DND-41 (cell line): ENCODE measurements around the gene ARV1.

ENCODE experiments used
- ATAC-seq: fragments of 200-7000 bp; cut with Tn5 transposase; 3 replicates; pipeline ENCODE4 v1.9.1; 2021; ENCODE audit warnings: low read depth; ENCODE audit not compliant: insufficient read depth
- DNase-seq: peaks from one replicate; pipeline ENCODE4 v3.0.0-alpha.2; 2020
- H2AFZ ChIP-seq: 2 replicates; pipeline ENCODE4 v1.6.0; 2012; ENCODE audit warnings: low read depth, low read length
- H3K27ac ChIP-seq: 2 replicates; pipeline ENCODE4 v1.5.1; 2012; ENCODE audit warnings: low read length, inconsistent platforms
- H3K27me3 ChIP-seq: fragments of 200-600 bp; sonication (generic); 2 replicates; pipeline ENCODE4 v1.6.0; 2012; ENCODE audit warnings: low read length, mild to moderate bottlenecking, inconsistent platforms; ENCODE audit not compliant: insufficient read depth, poor library complexity
- H3K36me3 ChIP-seq: 2 replicates; pipeline ENCODE4 v1.5.1; 2012; ENCODE audit warnings: low read length, inconsistent platforms; ENCODE audit not compliant: insufficient read depth
- H3K4me1 ChIP-seq: 2 replicates; pipeline ENCODE4 v1.5.1; 2012; ENCODE audit warnings: mild to moderate bottlenecking, low read length; ENCODE audit not compliant: insufficient read depth
- H3K4me2 ChIP-seq: 2 replicates; pipeline ENCODE4 v1.6.0; 2012; ENCODE audit warnings: mild to moderate bottlenecking, moderate library complexity, low read length, inconsistent platforms; ENCODE audit not compliant: insufficient read depth
- H3K4me3 ChIP-seq, 2 experiments: fragments of 200-600 bp in 1 of 2; shearing (Covaris generic) in 1 of 2; 2 replicates each; pipeline ENCODE4 v1.5.1; 2012 to 2016; ENCODE audit warnings: inconsistent platforms in 2 of 2, low read length in 2 of 2, mild to moderate bottlenecking in 2 of 2, low read depth in 1 of 2, moderate library complexity in 1 of 2
- H3K79me2 ChIP-seq: 2 replicates; pipeline ENCODE4 v1.6.0; 2012; ENCODE audit warnings: low read length, inconsistent platforms; ENCODE audit not compliant: insufficient read depth
- H3K9ac ChIP-seq: 2 replicates; pipeline ENCODE4 v1.6.0; 2012; ENCODE audit warnings: low read depth, mild to moderate bottlenecking, inconsistent platforms, low read length, moderate library complexity
- H3K9me3 ChIP-seq: 2 replicates; pipeline ENCODE4 v1.5.1; 2012; ENCODE audit warnings: low read length, moderate library complexity, mild to moderate bottlenecking, inconsistent platforms; ENCODE audit not compliant: insufficient read depth, severe bottlenecking
- H4K20me1 ChIP-seq: 2 replicates; pipeline ENCODE4 v1.6.0; 2012; ENCODE audit warnings: low read length; ENCODE audit not compliant: insufficient read depth
- EZH2 ChIP-seq: IDR thresholded peaks from 3 replicates; pipeline ENCODE4 v1.6.1; 2012; ENCODE audit warnings: borderline replicate concordance, low read depth, mild to moderate bottlenecking, moderate library complexity, low read length, inconsistent platforms; ENCODE audit not compliant: severe bottlenecking
- TF ChIP-seq, protein P1 (sequence below): IDR thresholded peaks from 2 replicates; pipeline ENCODE4 v1.5.1; 2012; ENCODE audit warnings: borderline replicate concordance, low read length, moderate library complexity, mild to moderate bottlenecking; ENCODE audit not compliant: poor library complexity, severe bottlenecking; ENCODE audit errors: extremely low read depth

The ARV1 gene

DNA sequence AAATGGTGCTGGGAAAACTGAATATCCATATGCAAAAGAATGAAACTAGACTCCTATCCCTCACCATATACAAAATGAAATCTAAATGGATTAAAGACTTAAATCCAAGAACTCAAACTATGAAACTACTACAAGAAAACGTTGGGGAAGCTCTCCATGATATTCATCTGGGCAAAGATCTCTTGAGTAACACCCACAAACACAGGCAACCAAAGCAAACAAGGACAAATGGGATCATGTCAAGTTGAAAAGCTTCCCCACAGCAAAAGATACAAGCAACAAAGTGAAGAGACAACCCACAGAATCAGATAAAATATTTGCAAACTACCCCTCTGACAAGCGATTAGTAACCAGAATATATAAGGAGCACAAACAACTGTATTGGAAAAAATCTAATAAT is 14.0 kb upstream of the ARV1 start:
- no peak for TF ChIP-seq EZH2
- TF ChIP-seq, protein P1, sequence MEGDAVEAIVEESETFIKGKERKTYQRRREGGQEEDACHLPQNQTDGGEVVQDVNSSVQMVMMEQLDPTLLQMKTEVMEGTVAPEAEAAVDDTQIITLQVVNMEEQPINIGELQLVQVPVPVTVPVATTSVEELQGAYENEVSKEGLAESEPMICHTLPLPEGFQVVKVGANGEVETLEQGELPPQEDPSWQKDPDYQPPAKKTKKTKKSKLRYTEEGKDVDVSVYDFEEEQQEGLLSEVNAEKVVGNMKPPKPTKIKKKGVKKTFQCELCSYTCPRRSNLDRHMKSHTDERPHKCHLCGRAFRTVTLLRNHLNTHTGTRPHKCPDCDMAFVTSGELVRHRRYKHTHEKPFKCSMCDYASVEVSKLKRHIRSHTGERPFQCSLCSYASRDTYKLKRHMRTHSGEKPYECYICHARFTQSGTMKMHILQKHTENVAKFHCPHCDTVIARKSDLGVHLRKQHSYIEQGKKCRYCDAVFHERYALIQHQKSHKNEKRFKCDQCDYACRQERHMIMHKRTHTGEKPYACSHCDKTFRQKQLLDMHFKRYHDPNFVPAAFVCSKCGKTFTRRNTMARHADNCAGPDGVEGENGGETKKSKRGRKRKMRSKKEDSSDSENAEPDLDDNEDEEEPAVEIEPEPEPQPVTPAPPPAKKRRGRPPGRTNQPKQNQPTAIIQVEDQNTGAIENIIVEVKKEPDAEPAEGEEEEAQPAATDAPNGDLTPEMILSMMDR: no peak
- ATAC-seq: no peak
- Histone ChIP-seq H3K4me1 (no peaks in the 10 kb centered on the region), H2AFZ (no peak overlapping the region), H3K27ac (no peak overlapping the region), H3K4me3 (no peak overlapping the region), H3K9me3 (no peaks in the 10 kb centered on the region), H3K9ac (no peak overlapping the region), H3K79me2 (peaks cover 13% of the 10 kb centered on the region; the same call in 1 of the 2 replicates), H3K36me3 (peaks cover 3% of the 10 kb centered on the region; the same call in 1 of the 2 replicates), H4K20me1 (peaks cover 13% of the 10 kb centered on the region; the same call in 1 of the 2 replicates), H3K27me3 (no peaks in the 10 kb centered on the region), H3K4me2 (no peak overlapping the region)
- DNase-seq: no peak

DNA sequence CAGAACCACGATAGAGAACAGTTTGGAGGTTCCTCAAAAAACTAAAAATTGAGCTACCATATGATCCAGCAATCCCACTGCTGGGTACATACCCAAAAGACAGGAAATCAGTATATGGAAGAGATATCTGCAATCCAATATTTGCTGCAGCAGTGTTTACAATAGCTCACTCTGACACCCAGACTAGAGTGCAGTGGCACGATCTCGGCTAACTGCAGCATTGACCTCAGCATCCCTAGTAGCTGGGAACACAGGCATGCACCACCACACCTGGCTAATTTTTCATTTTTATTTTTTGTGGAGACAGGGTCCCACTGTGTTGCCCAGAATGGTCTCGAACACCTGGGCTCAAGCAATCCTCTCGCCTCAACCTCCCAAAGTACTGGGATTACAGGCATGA is 13.4 kb upstream of the ARV1 start:
- ATAC-seq (no peak), DNase-seq (no peak)
- Histone ChIP-seq H3K79me2 (peaks cover 14% of the 10 kb centered on the region; the same call in 1 of the 2 replicates), H3K27me3 (no peaks in the 10 kb centered on the region), H3K4me2 (no peak overlapping the region), H3K36me3 (peaks cover 6% of the 10 kb centered on the region; the same call in 1 of the 2 replicates), H3K4me1 (no peaks in the 10 kb centered on the region), H3K9ac (no peak overlapping the region), H3K9me3 (no peaks in the 10 kb centered on the region), H2AFZ (no peak overlapping the region), H3K4me3 (no peak overlapping the region), H4K20me1 (peaks cover 20% of the 10 kb centered on the region; the same call in 1 of the 2 replicates), H3K27ac (no peak overlapping the region)
- TF ChIP-seq, protein P1: no peak
- no peak for TF ChIP-seq EZH2

DNA sequence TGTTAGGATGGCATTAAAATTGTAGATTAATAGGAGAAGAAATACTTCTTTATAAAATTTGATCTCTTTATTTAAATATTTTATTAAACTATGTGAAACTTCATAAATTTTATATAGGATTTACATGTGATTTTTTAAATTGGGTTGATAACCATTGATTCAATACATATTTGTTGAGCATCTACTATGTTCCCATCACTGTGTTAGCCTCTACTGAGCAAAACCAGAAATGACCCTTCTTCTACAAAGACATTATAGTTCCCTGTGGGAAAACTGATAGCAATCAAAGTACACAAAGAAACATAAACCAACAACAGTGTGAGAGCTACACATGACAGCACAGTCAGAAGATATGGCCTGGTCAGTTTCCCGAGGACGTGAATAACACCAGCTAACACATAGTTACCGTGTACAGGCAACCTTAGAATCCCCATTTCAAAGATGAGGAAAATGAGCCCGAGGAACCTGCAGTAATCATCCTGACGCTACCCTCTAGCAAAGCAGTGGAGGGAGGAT is 12.5 kb upstream of the ARV1 start:
- Histone ChIP-seq H2AFZ (no peak overlapping the region), H3K36me3 (peaks cover 6% of the 10 kb centered on the region; the same call in 1 of the 2 replicates), H3K27me3 (no peaks in the 10 kb centered on the region), H3K9me3 (no peaks in the 10 kb centered on the region), H3K4me1 (no peaks in the 10 kb centered on the region), H4K20me1 (peaks cover 20% of the 10 kb centered on the region; the same call in 1 of the 2 replicates), H3K79me2 (peaks cover 14% of the 10 kb centered on the region; the same call in 1 of the 2 replicates), H3K4me3 (no peak overlapping the region), H3K27ac (no peak overlapping the region), H3K9ac (no peak overlapping the region), H3K4me2 (no peak overlapping the region)
- no peak for TF ChIP-seq EZH2
- TF ChIP-seq, protein P1: no peak
- DNase-seq (no peak), ATAC-seq (no peak)
